ENCODE results near the gene ABCA8.
"Not testable (repeated sequence)": the region's sequence is repeated elsewhere in the genome, so short reads cannot be mapped to it uniquely, and the experiment has no call there.

ABCA8 gene

GRCh38 chr17:68972119-68972704 lies 17.0 kb upstream of the ABCA8 start:
- peak; percentile 20 for DNase-seq (ENCODE audit: extremely low read depth, low read depth)
- no peak overlapping the region for H3K4me3 ChIP-seq (replicated peaks; ENCODE audit: low read depth, low read length)
- peak; percentile 58 for TF ChIP-seq CTCF (IDR thresholded peaks at IDR 0.05; ENCODE audit: low read depth, low read length, missing control alignments)

GRCh38 chr17:68969101-68969500 lies 13.9 kb upstream of the ABCA8 start:
- TF ChIP-seq CTCF (IDR thresholded peaks at IDR 0.05; ENCODE audit: low read depth, low read length, missing control alignments) = no peak
- DNase-seq (ENCODE audit: extremely low read depth, low read depth) = no peak
- H3K4me3 ChIP-seq (replicated peaks; ENCODE audit: low read depth, low read length) = no peak overlapping the region

- no peak for TF ChIP-seq CTCF (IDR thresholded peaks at IDR 0.05; ENCODE audit: low read depth, low read length, missing control alignments)
- no peak overlapping the region for H3K4me3 ChIP-seq (replicated peaks; ENCODE audit: low read depth, low read length)
- no peak for DNase-seq (ENCODE audit: extremely low read depth, low read depth)
Observed at GRCh38 chr17:68963958-68964357, 8.8 kb upstream of the ABCA8 start.

GRCh38 chr17:68961214-68961882 lies 6.2 kb upstream of the ABCA8 start:
- no peak overlapping the region for H3K4me3 ChIP-seq (replicated peaks; ENCODE audit: low read depth, low read length)
- no peak for TF ChIP-seq CTCF (IDR thresholded peaks at IDR 0.05; ENCODE audit: low read depth, low read length, missing control alignments)
- DNase-seq (ENCODE audit: extremely low read depth, low read depth) = no peak

GRCh38 chr17:68959117-68959516 lies 3.9 kb upstream of the ABCA8 start:
- not testable (repeated sequence) for DNase-seq (ENCODE audit: extremely low read depth, low read depth); H3K4me3 ChIP-seq (replicated peaks; ENCODE audit: low read depth, low read length)

GRCh38 chr17:68957944-68958343 lies 2.8 kb upstream of the ABCA8 start:
- H3K4me3 ChIP-seq (replicated peaks; ENCODE audit: low read depth, low read length) = no peak overlapping the region
- DNase-seq (ENCODE audit: extremely low read depth, low read depth) = no peak
- TF ChIP-seq CTCF (IDR thresholded peaks at IDR 0.05; ENCODE audit: low read depth, low read length, missing control alignments) = no peak

- no peak for TF ChIP-seq CTCF (IDR thresholded peaks at IDR 0.05; ENCODE audit: low read depth, low read length, missing control alignments)
- H3K4me3 ChIP-seq (replicated peaks; ENCODE audit: low read depth, low read length) = no peak overlapping the region
- no peak for DNase-seq (ENCODE audit: extremely low read depth, low read depth)
Observed at GRCh38 chr17:68954146-68954896, 871 bp downstream of the ABCA8 start.
